C4-2B (cell line): Measurements from ENCODE around the gene RTP5.

Experiments used
- ZFX ChIP-seq: fragments of 450-650 bp; IDR thresholded peaks from 2 replicates; pipeline ENCODE4 v1.6.1; 2017
- TF ChIP-seq, protein P1 (sequence below): fragments of 450-650 bp; conservative IDR thresholded peaks from 2 replicates; pipeline ENCODE4 v1.5.1; 2017; ENCODE audit warnings: mild to moderate bottlenecking

DNA sequence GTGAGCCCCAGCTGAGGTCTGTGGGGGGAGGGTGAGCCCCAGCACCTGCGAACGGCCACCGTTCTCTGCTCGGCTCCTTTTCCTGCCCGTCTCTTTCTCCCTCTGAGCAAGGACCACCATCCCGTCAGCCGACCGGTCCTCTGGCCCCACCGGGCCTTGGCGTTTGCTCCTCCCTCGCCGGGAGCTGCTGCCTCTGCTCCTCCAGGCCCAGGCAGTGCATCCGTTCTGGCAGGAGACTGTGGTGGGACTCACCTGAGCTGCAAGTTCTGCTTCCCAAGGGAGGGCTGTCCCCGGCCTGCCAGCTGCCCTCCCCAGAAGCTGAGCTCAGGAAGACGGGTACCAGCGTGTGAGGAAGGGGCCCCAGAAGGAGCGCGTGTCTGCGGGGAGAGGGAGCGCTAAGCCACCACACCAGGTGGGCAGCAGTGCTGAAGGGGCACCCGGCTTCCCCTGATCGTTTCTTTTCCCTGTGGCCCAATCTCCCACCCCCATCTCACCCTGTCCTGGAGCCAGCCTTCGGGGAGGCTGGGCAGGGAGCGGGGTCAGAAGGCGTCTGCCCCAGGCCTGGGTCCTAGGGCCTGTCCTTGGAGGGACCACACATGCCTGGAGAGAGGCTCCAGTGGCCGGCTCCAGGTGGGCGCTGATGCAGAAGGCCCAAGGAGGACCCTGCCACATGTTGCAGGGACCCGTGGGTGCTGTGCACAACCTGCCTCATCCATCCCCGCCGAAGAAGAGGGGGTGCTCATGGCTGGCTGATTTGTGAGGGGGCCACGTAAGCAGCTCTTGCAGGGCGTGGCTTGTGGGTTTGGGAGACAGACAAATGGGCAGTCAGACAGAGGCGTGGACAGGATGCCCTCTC, 2.5 kb upstream of the RTP5 start:
- TF ChIP-seq, protein P1, sequence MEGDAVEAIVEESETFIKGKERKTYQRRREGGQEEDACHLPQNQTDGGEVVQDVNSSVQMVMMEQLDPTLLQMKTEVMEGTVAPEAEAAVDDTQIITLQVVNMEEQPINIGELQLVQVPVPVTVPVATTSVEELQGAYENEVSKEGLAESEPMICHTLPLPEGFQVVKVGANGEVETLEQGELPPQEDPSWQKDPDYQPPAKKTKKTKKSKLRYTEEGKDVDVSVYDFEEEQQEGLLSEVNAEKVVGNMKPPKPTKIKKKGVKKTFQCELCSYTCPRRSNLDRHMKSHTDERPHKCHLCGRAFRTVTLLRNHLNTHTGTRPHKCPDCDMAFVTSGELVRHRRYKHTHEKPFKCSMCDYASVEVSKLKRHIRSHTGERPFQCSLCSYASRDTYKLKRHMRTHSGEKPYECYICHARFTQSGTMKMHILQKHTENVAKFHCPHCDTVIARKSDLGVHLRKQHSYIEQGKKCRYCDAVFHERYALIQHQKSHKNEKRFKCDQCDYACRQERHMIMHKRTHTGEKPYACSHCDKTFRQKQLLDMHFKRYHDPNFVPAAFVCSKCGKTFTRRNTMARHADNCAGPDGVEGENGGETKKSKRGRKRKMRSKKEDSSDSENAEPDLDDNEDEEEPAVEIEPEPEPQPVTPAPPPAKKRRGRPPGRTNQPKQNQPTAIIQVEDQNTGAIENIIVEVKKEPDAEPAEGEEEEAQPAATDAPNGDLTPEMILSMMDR: no peak
- TF ChIP-seq ZFX: no peak
